Erythroblast (primary cell): Measurements from ENCODE around the gene GPC6.

ENCODE experiments used
- DNase-seq, 2 experiments: peaks; one replicate each; lab custom pipeline; 2025; lab: John Stamatoyannopoulos, UW
- GATA1 ChIP-seq: IDR thresholded peaks from 2 replicates; pipeline ENCODE4 v1.6.1; 2011; ENCODE audit warnings: low read depth, mild to moderate bottlenecking, control low read depth, low read length, moderate library complexity
- POLR2A ChIP-seq: IDR thresholded peaks from 2 replicates; pipeline ENCODE4 v1.6.1; 2011; ENCODE audit warnings: mild to moderate bottlenecking, low read length

GPC6 gene

GRCh38 chr13:93982179-93982918, 755.7 kb downstream of the GPC6 start:
- no peak for TF ChIP-seq GATA1
- TF ChIP-seq POLR2A: no peak
- DNase-seq: no peak

GRCh38 chr13:93984052-93984451, 757.4 kb downstream of the GPC6 start:
- TF ChIP-seq GATA1: no peak
- no peak for TF ChIP-seq POLR2A
- no peak for DNase-seq

GRCh38 chr13:93984876-93985275, 758.3 kb downstream of the GPC6 start:
- TF ChIP-seq GATA1 (no peak), POLR2A (no peak)
- no peak for DNase-seq

- DNase-seq: no peak
- TF ChIP-seq POLR2A (no peak), GATA1 (no peak)
Measured at GRCh38 chr13:93987458-93987857, 760.9 kb downstream of the GPC6 start.

GRCh38 chr13:93991569-93991968, 765.0 kb downstream of the GPC6 start:
- no peak for TF ChIP-seq POLR2A
- no peak for TF ChIP-seq GATA1

GRCh38 chr13:93996481-93996880, 769.9 kb downstream of the GPC6 start:
- TF ChIP-seq GATA1 (no peak), POLR2A (no peak)
- no peak for DNase-seq

More at GRCh38 chr13:93991569-93991968, 765.0 kb downstream of the GPC6 start:
- DNase-seq: no peak

- TF ChIP-seq GATA1 (no peak), POLR2A (no peak)
- no peak for DNase-seq
Measured at GRCh38 chr13:94006296-94006695, 779.7 kb downstream of the GPC6 start.

GRCh38 chr13:94007072-94007471, 780.5 kb downstream of the GPC6 start:
- DNase-seq: no peak

GRCh38 chr13:94009701-94010100, 783.1 kb downstream of the GPC6 start:
- TF ChIP-seq GATA1 (no peak), POLR2A (no peak)
- no peak for DNase-seq

More at GRCh38 chr13:94007072-94007471, 780.5 kb downstream of the GPC6 start:
- TF ChIP-seq POLR2A (no peak), GATA1 (no peak)

- no peak for DNase-seq
- TF ChIP-seq GATA1 (no peak), POLR2A (no peak)
Measured at GRCh38 chr13:94014461-94014860, 787.9 kb downstream of the GPC6 start.

GRCh38 chr13:94020426-94020825, 793.8 kb downstream of the GPC6 start:
- no peak for TF ChIP-seq POLR2A

GRCh38 chr13:94020833-94021232, 794.2 kb downstream of the GPC6 start:
- no peak for DNase-seq
- no peak for TF ChIP-seq GATA1
- no peak for TF ChIP-seq POLR2A

More at GRCh38 chr13:94020426-94020825, 793.8 kb downstream of the GPC6 start:
- no peak for DNase-seq

GRCh38 chr13:94028234-94028633, 801.6 kb downstream of the GPC6 start:
- TF ChIP-seq POLR2A (no peak), GATA1 (no peak)
- no peak for DNase-seq

GRCh38 chr13:94028650-94029049, 802.0 kb downstream of the GPC6 start:
- DNase-seq: no peak
- no peak for TF ChIP-seq POLR2A
- TF ChIP-seq GATA1: no peak

- TF ChIP-seq POLR2A (no peak), GATA1 (no peak)
- DNase-seq: no peak
Measured at GRCh38 chr13:94030415-94031119, 804.0 kb downstream of the GPC6 start.
